DND-41 (cell line): ENCODE results near the gene OCA2.

ENCODE experiments used
- ATAC-seq: fragments of 200-7000 bp; cut with Tn5 transposase; 3 replicates; pipeline ENCODE4 v1.9.1; 2021; ENCODE audit warnings: low read depth; ENCODE audit not compliant: insufficient read depth
- DNase-seq: peaks from one replicate; pipeline ENCODE4 v3.0.0-alpha.2; 2020
- H2AFZ ChIP-seq: 2 replicates; pipeline ENCODE4 v1.6.0; 2012; ENCODE audit warnings: low read depth, low read length
- H3K27ac ChIP-seq: 2 replicates; pipeline ENCODE4 v1.5.1; 2012; ENCODE audit warnings: low read length, inconsistent platforms
- H3K27me3 ChIP-seq: fragments of 200-600 bp; sonication (generic); 2 replicates; pipeline ENCODE4 v1.6.0; 2012; ENCODE audit warnings: low read length, mild to moderate bottlenecking, inconsistent platforms; ENCODE audit not compliant: insufficient read depth, poor library complexity
- H3K36me3 ChIP-seq: 2 replicates; pipeline ENCODE4 v1.5.1; 2012; ENCODE audit warnings: low read length, inconsistent platforms; ENCODE audit not compliant: insufficient read depth
- H3K4me1 ChIP-seq: 2 replicates; pipeline ENCODE4 v1.5.1; 2012; ENCODE audit warnings: mild to moderate bottlenecking, low read length; ENCODE audit not compliant: insufficient read depth
- H3K4me2 ChIP-seq: 2 replicates; pipeline ENCODE4 v1.6.0; 2012; ENCODE audit warnings: mild to moderate bottlenecking, moderate library complexity, low read length, inconsistent platforms; ENCODE audit not compliant: insufficient read depth
- H3K4me3 ChIP-seq, 2 experiments: fragments of 200-600 bp in 1 of 2; shearing (Covaris generic) in 1 of 2; 2 replicates each; pipeline ENCODE4 v1.5.1; 2012 to 2016; ENCODE audit warnings: inconsistent platforms in 2 of 2, low read length in 2 of 2, mild to moderate bottlenecking in 2 of 2, low read depth in 1 of 2, moderate library complexity in 1 of 2
- H3K79me2 ChIP-seq: 2 replicates; pipeline ENCODE4 v1.6.0; 2012; ENCODE audit warnings: low read length, inconsistent platforms; ENCODE audit not compliant: insufficient read depth
- H3K9ac ChIP-seq: 2 replicates; pipeline ENCODE4 v1.6.0; 2012; ENCODE audit warnings: low read depth, mild to moderate bottlenecking, inconsistent platforms, low read length, moderate library complexity
- H3K9me3 ChIP-seq: 2 replicates; pipeline ENCODE4 v1.5.1; 2012; ENCODE audit warnings: low read length, moderate library complexity, mild to moderate bottlenecking, inconsistent platforms; ENCODE audit not compliant: insufficient read depth, severe bottlenecking
- H4K20me1 ChIP-seq: 2 replicates; pipeline ENCODE4 v1.6.0; 2012; ENCODE audit warnings: low read length; ENCODE audit not compliant: insufficient read depth
- EZH2 ChIP-seq: IDR thresholded peaks from 3 replicates; pipeline ENCODE4 v1.6.1; 2012; ENCODE audit warnings: borderline replicate concordance, low read depth, mild to moderate bottlenecking, moderate library complexity, low read length, inconsistent platforms; ENCODE audit not compliant: severe bottlenecking
- TF ChIP-seq, protein P1 (sequence below): IDR thresholded peaks from 2 replicates; pipeline ENCODE4 v1.5.1; 2012; ENCODE audit warnings: borderline replicate concordance, low read length, moderate library complexity, mild to moderate bottlenecking; ENCODE audit not compliant: poor library complexity, severe bottlenecking; ENCODE audit errors: extremely low read depth

The OCA2 gene

DNA sequence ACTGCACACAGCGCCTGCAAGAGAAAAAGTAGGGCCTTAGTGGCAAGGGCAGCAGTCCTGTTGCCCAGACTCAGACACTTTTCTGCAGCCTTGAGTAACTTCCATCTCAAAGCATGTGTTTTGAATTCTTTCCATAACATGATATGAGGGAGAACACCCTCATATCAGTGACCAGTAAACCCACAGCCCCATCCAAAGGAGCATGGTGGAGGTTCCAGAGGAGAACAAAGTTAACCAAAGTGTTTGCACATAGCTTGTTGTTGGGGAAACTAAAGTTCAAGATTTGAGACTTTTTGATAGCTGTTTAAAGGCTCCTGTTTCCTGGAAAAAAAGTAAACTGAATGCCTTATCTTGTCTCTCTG lies 74.2 kb downstream of the OCA2 start:
- Histone ChIP-seq H2AFZ (no peak overlapping the region), H3K36me3 (no peaks in the 10 kb centered on the region), H3K4me3 (no peak overlapping the region), H3K9ac (no peak overlapping the region), H3K27me3 (no peaks in the 10 kb centered on the region), H4K20me1 (no peaks in the 10 kb centered on the region), H3K4me1 (no peaks in the 10 kb centered on the region), H3K4me2 (no peak overlapping the region), H3K9me3 (no peaks in the 10 kb centered on the region), H3K79me2 (no peaks in the 10 kb centered on the region), H3K27ac (no peak overlapping the region)
- DNase-seq = no peak
- TF ChIP-seq, protein P1, sequence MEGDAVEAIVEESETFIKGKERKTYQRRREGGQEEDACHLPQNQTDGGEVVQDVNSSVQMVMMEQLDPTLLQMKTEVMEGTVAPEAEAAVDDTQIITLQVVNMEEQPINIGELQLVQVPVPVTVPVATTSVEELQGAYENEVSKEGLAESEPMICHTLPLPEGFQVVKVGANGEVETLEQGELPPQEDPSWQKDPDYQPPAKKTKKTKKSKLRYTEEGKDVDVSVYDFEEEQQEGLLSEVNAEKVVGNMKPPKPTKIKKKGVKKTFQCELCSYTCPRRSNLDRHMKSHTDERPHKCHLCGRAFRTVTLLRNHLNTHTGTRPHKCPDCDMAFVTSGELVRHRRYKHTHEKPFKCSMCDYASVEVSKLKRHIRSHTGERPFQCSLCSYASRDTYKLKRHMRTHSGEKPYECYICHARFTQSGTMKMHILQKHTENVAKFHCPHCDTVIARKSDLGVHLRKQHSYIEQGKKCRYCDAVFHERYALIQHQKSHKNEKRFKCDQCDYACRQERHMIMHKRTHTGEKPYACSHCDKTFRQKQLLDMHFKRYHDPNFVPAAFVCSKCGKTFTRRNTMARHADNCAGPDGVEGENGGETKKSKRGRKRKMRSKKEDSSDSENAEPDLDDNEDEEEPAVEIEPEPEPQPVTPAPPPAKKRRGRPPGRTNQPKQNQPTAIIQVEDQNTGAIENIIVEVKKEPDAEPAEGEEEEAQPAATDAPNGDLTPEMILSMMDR = no peak
- no peak for TF ChIP-seq EZH2
- no peak for ATAC-seq

DNA sequence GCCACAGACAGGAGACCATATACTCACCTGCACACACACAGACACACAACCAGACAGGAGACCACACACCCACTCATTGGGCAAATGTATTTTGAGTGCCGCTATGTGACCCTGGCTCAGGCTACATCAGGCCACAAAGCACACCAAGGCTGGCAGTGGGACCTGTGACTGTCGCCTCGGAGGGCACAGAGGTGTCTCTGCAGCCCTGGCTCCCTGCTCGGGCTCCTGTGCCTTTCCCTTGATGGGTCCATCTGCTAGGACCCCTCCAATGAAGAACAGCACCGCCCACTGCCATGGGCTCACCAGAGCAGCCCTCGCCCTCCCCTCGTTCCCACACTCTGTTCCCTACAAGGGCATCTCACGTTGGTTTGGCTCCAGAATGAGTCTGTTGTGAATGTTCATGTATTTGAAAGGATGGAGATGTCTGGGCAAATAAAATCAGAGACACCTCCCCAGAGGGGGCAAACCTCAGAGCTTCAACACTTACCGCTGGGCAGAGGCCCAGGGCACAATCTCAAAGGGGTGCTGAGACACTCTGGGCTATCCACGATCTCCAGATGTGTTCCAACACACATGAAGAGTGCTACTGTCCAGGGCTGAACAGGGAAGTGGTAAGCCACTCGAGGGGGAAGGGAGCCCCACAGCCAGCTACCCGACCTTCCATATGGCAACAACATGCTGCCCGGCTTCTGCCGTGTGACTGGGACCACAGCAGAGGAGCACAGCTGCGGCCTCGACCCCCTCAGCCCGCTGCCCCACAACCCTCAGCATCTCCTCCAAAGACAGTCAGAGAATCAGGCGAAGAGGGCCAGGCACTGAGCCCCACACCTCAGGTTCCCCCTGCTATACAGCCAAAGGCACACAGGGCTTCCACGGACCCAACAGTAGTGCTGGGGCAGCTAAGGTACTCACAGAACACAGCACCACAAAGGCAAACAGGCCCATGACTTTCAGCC lies 74.9 kb downstream of the OCA2 start:
- no peaks in the 10 kb centered on the region for H3K79me2 ChIP-seq
- H3K27ac ChIP-seq = no peak overlapping the region
- no peaks in the 10 kb centered on the region for H4K20me1 ChIP-seq
- no peak overlapping the region for H3K4me2 ChIP-seq
- H3K9me3 ChIP-seq = no peaks in the 10 kb centered on the region
- DNase-seq = no peak
- H3K4me1 ChIP-seq = no peaks in the 10 kb centered on the region
- no peak for TF ChIP-seq EZH2
- TF ChIP-seq, protein P1 = no peak
- H2AFZ ChIP-seq = no peak overlapping the region
- H3K4me3 ChIP-seq = no peak overlapping the region
- no peaks in the 10 kb centered on the region for H3K36me3 ChIP-seq
- no peak overlapping the region for H3K9ac ChIP-seq
- no peak for ATAC-seq
- H3K27me3 ChIP-seq = no peaks in the 10 kb centered on the region

DNA sequence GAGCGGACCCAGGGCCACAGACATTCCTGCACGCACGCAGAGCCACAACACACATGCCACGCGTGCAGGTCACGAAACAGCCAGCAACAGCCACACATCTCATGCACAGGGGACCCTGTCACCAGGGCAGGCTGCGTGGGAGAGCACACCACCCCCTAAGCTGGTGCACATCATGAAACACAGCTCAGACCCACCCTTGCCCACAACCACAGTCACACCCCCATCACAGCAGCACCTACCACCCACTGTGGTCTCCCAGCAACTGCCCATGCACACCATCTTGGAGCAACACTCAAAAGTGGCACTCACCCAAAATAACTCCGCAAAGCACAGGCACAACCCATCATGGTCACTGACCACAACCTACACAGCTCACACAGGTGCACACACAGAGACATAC lies 75.7 kb downstream of the OCA2 start:
- Histone ChIP-seq H3K4me1 (no peaks in the 10 kb centered on the region), H3K79me2 (no peaks in the 10 kb centered on the region), H3K9me3 (no peaks in the 10 kb centered on the region), H3K36me3 (no peaks in the 10 kb centered on the region), H3K27me3 (no peaks in the 10 kb centered on the region), H3K9ac (no peak overlapping the region), H4K20me1 (no peaks in the 10 kb centered on the region), H3K4me3 (no peak overlapping the region), H3K27ac (no peak overlapping the region), H2AFZ (no peak overlapping the region), H3K4me2 (no peak overlapping the region)
- DNase-seq = no peak
- no peak for TF ChIP-seq EZH2
- TF ChIP-seq, protein P1 = no peak
- ATAC-seq = no peak
